H9 (cell line): ENCODE results near the gene CCDC63. TPM values are rescaled to one million over a fixed set of nuclear protein-coding genes. Genes with fewer than 3 reads are reported as not detected.

Experiments
- DNase-seq: peaks from one replicate; pipeline ENCODE4 v3.0.0-alpha.2; 2017
- H2AFZ ChIP-seq: one replicate; pipeline ENCODE4 v1.6.1; 2013; ENCODE audit warnings: mild to moderate bottlenecking, low read length, control low read depth, moderate library complexity
- H2AK5ac ChIP-seq: 2 replicates; pipeline ENCODE4 v1.6.1; 2013; ENCODE audit warnings: low read length, control low read depth, mixed read lengths; ENCODE audit not compliant: insufficient read length
- H2BK120ac ChIP-seq: one replicate; pipeline ENCODE4 v1.6.1; 2013; ENCODE audit warnings: low read depth, mild to moderate bottlenecking, low read length, control low read depth, inconsistent platforms; ENCODE audit not compliant: poor library complexity, severe bottlenecking
- H2BK12ac ChIP-seq: 2 replicates; pipeline ENCODE4 v1.6.1; 2013; ENCODE audit warnings: low read length, control low read depth, mixed read lengths, low read depth; ENCODE audit not compliant: insufficient read length
- H2BK15ac ChIP-seq: 2 replicates; pipeline ENCODE4 v1.6.1; 2013; ENCODE audit warnings: low read depth, low read length, control low read depth
- H2BK20ac ChIP-seq: one replicate; pipeline ENCODE4 v1.6.1; 2013; ENCODE audit warnings: low read depth, mild to moderate bottlenecking, low read length, control low read depth, inconsistent platforms; ENCODE audit not compliant: poor library complexity, severe bottlenecking
- H2BK5ac ChIP-seq: 2 replicates; pipeline ENCODE4 v1.6.1; 2013; ENCODE audit warnings: low read length, control low read depth, mixed read lengths; ENCODE audit not compliant: insufficient read length
- H3K14ac ChIP-seq: 2 replicates; pipeline ENCODE4 v1.6.1; 2013; ENCODE audit warnings: low read length, control low read depth; ENCODE audit not compliant: insufficient read depth
- H3K18ac ChIP-seq: 2 replicates; pipeline ENCODE4 v1.6.1; 2013; ENCODE audit warnings: low read depth, mild to moderate bottlenecking, mixed read lengths, low read length, control low read depth; ENCODE audit not compliant: insufficient read length
- H3K23ac ChIP-seq: 2 replicates; pipeline ENCODE4 v1.6.1; 2013; ENCODE audit warnings: low read length, control low read depth, mixed read lengths, low read depth; ENCODE audit not compliant: insufficient read length
- H3K23me2 ChIP-seq: 2 replicates; pipeline ENCODE4 v1.6.1; 2013; ENCODE audit warnings: low read depth, mild to moderate bottlenecking, mixed read lengths, low read length, control low read depth; ENCODE audit not compliant: insufficient read length, poor library complexity, severe bottlenecking
- H3K27ac ChIP-seq: 2 replicates; pipeline ENCODE4 v1.5.1; 2013; ENCODE audit warnings: low read length, control low read depth, mixed read lengths, low read depth; ENCODE audit not compliant: insufficient read length
- H3K27me3 ChIP-seq: 2 replicates; pipeline ENCODE4 v1.6.1; 2013; ENCODE audit warnings: low read length, control low read depth, inconsistent platforms; ENCODE audit not compliant: insufficient read depth
- H3K4ac ChIP-seq: 2 replicates; pipeline ENCODE4 v1.6.1; 2013; ENCODE audit warnings: low read depth, mild to moderate bottlenecking, control low read depth, inconsistent platforms, low read length, moderate library complexity
- H3K4me1 ChIP-seq: 2 replicates; pipeline ENCODE4 v1.6.1; 2013; ENCODE audit warnings: low read length, control low read depth, inconsistent platforms; ENCODE audit not compliant: insufficient read depth
- H3K4me2 ChIP-seq: 2 replicates; pipeline ENCODE4 v1.6.1; 2013; ENCODE audit warnings: low read length, control low read depth, mixed read lengths; ENCODE audit not compliant: insufficient read length, insufficient read depth
- H3K56ac ChIP-seq: 2 replicates; pipeline ENCODE4 v1.6.1; 2013; ENCODE audit warnings: low read depth, mild to moderate bottlenecking, mixed read lengths, low read length, control low read depth; ENCODE audit not compliant: insufficient read length
- H3K79me1 ChIP-seq: 2 replicates; pipeline ENCODE4 v1.6.1; 2013; ENCODE audit warnings: low read depth, mild to moderate bottlenecking, moderate library complexity, low read length, control low read depth, inconsistent platforms; ENCODE audit not compliant: insufficient read depth, poor library complexity, severe bottlenecking
- H3K79me2 ChIP-seq: 2 replicates; pipeline ENCODE4 v1.6.1; 2013; ENCODE audit warnings: low read length, control low read depth, inconsistent platforms; ENCODE audit not compliant: insufficient read depth
- H3K9ac ChIP-seq: 2 replicates; pipeline ENCODE4 v1.6.1; 2013; ENCODE audit warnings: low read length, control low read depth, mixed read lengths; ENCODE audit not compliant: insufficient read length; ENCODE audit errors: extremely low read depth
- H3K9me3 ChIP-seq: one replicate; pipeline ENCODE4 v1.6.1; 2013; ENCODE audit warnings: low read depth, low read length, inconsistent platforms; ENCODE audit not compliant: control insufficient read depth
- H3T11ph ChIP-seq: one replicate; pipeline ENCODE4 v1.6.1; 2013; ENCODE audit warnings: mild to moderate bottlenecking, low read length, control low read depth, inconsistent platforms
- H4K20me1 ChIP-seq: one replicate; pipeline ENCODE4 v1.6.1; 2013; ENCODE audit not compliant: control insufficient read depth, insufficient read length, insufficient read depth
- H4K5ac ChIP-seq: 2 replicates; pipeline ENCODE4 v1.6.1; 2013; ENCODE audit warnings: low read depth, mild to moderate bottlenecking, mixed read lengths, low read length, control low read depth; ENCODE audit not compliant: insufficient read length
- H4K8ac ChIP-seq: replicated peaks from 2 replicates; pipeline ENCODE4 v1.6.1; 2013; ENCODE audit warnings: low read length, control low read depth, mixed read lengths, low read depth; ENCODE audit not compliant: insufficient read length
- H4K91ac ChIP-seq: 2 replicates; pipeline ENCODE4 v1.6.1; 2013; ENCODE audit warnings: low read depth, mild to moderate bottlenecking, moderate library complexity, mixed read lengths, low read length, control low read depth; ENCODE audit not compliant: insufficient read length
- H3K27ac Mint-ChIP-seq, 3 experiments: 2 replicates in 2 of 3; 3 replicates in 1 of 3; pipeline ENCODE4 v1.8.0; 2020 to 2021; ENCODE audit warnings: mixed read lengths in 3 of 3, mild to moderate bottlenecking in 1 of 3, moderate library complexity in 1 of 3
- H3K27me3 Mint-ChIP-seq: 2 replicates; pipeline ENCODE4 v1.8.0; 2021; ENCODE audit warnings: low read depth, mild to moderate bottlenecking, moderate library complexity, mixed read lengths
- H3K36me3 Mint-ChIP-seq, 3 experiments: 2 replicates in 2 of 3; 3 replicates in 1 of 3; pipeline ENCODE4 v1.8.0; 2020 to 2021; ENCODE audit warnings: low read depth in 3 of 3, mixed read lengths in 3 of 3; ENCODE audit not compliant: insufficient read depth in 1 of 3
- H3K4me1 Mint-ChIP-seq, 2 experiments: 2 replicates each; pipeline ENCODE4 v1.8.0; 2020; ENCODE audit warnings: mixed read lengths in 2 of 2
- H3K4me3 Mint-ChIP-seq, 2 experiments: 2 replicates in 1 of 2; 3 replicates in 1 of 2; pipeline ENCODE4 v1.8.0; 2020 to 2021; ENCODE audit warnings: mild to moderate bottlenecking in 2 of 2, mixed read lengths in 2 of 2, moderate library complexity in 1 of 2
- H3K9me3 Mint-ChIP-seq, 2 experiments: 2 replicates in 1 of 2; 3 replicates in 1 of 2; pipeline ENCODE4 v1.8.0; 2020; ENCODE audit warnings: mild to moderate bottlenecking in 2 of 2, mixed read lengths in 2 of 2, moderate library complexity in 1 of 2
- CTCF ChIP-seq: fragments of 200-600 bp; sonication (generic); conservative IDR thresholded peaks from 3 replicates; pipeline ENCODE4 v1.8.0; 2021; ENCODE audit warnings: antibody characterized with exemption, mild to moderate bottlenecking
- WGBS: extraction: QIAGEN DNeasy Blood & Tissue Kit; methylation state at CpG from one replicate; pipeline ENCODE4 v1.1.7; 2013; ENCODE audit warnings: missing lambda C conversion rate, low lambda C conversion rate, mixed read lengths; ENCODE audit not compliant: insufficient read length; ENCODE audit errors: extremely low coverage; 5-methylcytosine and 5-hydroxymethylcytosine counted together
- total RNA-seq: library from RNA; stranded (reverse); gene quantifications from 2 replicates; pipeline ENCODE4 v1.2.1, GENCODE V29; 2021

Gene CCDC63
- total RNA-seq, 1 experiment from 2014 or later, result 0.77 TPM

- H3K9me3 ChIP-seq, result no peaks in the 10 kb centered on the region
- peak overlapping the region in 1 of 3 experiments; percentile 17; a peak in 1 of 7 replicates for H3K27ac Mint-ChIP-seq
- no CpG with 5 or more reads among the region's 8 CpGs for WGBS
- no peak overlapping the region for H2BK12ac ChIP-seq
- H3K36me3 Mint-ChIP-seq, result no peaks in the 10 kb centered on the region
- H3K4me1 ChIP-seq, result peaks cover 6% of the 10 kb centered on the region; the same call in 1 of the 2 replicates
- no peak overlapping the region for H3K4ac ChIP-seq
- H3K4me1 Mint-ChIP-seq, result peaks cover 47 to 56% of the 10 kb centered on the region in 2 experiments
- no peak overlapping the region for H2BK5ac ChIP-seq
- H3K27ac ChIP-seq, result no peak overlapping the region
- H4K91ac ChIP-seq, result no peak overlapping the region
- no peaks in the 10 kb centered on the region for H3K79me2 ChIP-seq
- peaks cover 3% of the 10 kb centered on the region; the same call in 1 of the 2 replicates for H3K27me3 ChIP-seq
- no peak for TF ChIP-seq CTCF
- no peaks in the 10 kb centered on the region for H4K20me1 ChIP-seq
- H3K23me2 ChIP-seq, result no peaks in the 10 kb centered on the region
- no peak overlapping the region for H4K5ac ChIP-seq
- H3K23ac ChIP-seq, result no peak overlapping the region
- no peaks in the 10 kb centered on the region for H3K79me1 ChIP-seq
- peaks cover 0 to 3% of the 10 kb centered on the region in 2 experiments; a peak in 1 of 5 replicates for H3K9me3 Mint-ChIP-seq
- no peak overlapping the region for H2BK15ac ChIP-seq
- no peak overlapping the region for H3K14ac ChIP-seq
- DNase-seq, result peak; percentile 50
- no peak overlapping the region for H3K9ac ChIP-seq
- H3K4me3 Mint-ChIP-seq, result peak overlapping the region in 1 of 2 experiments; percentile 23; a peak in 2 of 5 replicates
- H3K27me3 Mint-ChIP-seq, result peaks cover 79% of the 10 kb centered on the region
- no peak overlapping the region for H3K18ac ChIP-seq
- no peak overlapping the region for H2AK5ac ChIP-seq
- H3K4me2 ChIP-seq, result no peak overlapping the region
- no peak overlapping the region for H3K56ac ChIP-seq
- no peak overlapping the region for H3T11ph ChIP-seq
- no peak overlapping the region for H4K8ac ChIP-seq
- no peak overlapping the region for H2AFZ ChIP-seq
- no peak overlapping the region for H2BK120ac ChIP-seq
- H2BK20ac ChIP-seq, result no peak overlapping the region
These were observed 33.5 kb upstream of the CCDC63 start for GRCh38 chr12:110813285-110813684.
